ENCODE results near the gene GABRB1.

DNA sequence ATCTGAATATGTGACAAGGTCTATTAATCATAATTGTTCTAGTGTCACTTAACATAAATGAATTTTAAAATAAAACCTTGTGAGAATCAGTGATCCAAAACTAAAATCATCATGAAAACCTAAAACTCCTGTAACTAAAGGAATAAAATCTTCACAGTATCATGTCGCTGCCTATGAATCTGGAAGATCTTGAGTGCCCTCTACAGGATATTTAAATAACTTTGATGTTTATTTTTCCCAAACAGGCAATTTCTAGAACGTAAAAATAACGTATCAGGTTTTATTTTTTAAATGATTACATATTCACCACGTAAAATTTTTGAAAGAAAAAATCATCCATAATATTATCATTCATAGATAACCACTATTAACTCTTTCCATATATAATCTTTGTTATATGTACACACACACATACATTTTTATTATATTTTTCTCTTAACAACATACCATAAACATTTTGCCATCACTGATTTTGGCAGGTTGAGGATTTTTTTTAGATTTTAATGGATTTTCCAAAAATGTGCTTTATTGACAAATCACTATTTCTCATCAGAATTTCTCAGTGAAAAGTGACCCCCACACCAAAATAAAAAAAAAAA lies 352.6 kb downstream of the GABRB1 start:
- TF ChIP-seq, protein P1, sequence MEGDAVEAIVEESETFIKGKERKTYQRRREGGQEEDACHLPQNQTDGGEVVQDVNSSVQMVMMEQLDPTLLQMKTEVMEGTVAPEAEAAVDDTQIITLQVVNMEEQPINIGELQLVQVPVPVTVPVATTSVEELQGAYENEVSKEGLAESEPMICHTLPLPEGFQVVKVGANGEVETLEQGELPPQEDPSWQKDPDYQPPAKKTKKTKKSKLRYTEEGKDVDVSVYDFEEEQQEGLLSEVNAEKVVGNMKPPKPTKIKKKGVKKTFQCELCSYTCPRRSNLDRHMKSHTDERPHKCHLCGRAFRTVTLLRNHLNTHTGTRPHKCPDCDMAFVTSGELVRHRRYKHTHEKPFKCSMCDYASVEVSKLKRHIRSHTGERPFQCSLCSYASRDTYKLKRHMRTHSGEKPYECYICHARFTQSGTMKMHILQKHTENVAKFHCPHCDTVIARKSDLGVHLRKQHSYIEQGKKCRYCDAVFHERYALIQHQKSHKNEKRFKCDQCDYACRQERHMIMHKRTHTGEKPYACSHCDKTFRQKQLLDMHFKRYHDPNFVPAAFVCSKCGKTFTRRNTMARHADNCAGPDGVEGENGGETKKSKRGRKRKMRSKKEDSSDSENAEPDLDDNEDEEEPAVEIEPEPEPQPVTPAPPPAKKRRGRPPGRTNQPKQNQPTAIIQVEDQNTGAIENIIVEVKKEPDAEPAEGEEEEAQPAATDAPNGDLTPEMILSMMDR (IDR thresholded peaks at IDR 0.05) = no peak
- no peak for TF ChIP-seq POLR2A (IDR thresholded peaks at IDR 0.05)
